ENCODE data around the gene CYP8B1.

The CYP8B1 gene

DNA sequence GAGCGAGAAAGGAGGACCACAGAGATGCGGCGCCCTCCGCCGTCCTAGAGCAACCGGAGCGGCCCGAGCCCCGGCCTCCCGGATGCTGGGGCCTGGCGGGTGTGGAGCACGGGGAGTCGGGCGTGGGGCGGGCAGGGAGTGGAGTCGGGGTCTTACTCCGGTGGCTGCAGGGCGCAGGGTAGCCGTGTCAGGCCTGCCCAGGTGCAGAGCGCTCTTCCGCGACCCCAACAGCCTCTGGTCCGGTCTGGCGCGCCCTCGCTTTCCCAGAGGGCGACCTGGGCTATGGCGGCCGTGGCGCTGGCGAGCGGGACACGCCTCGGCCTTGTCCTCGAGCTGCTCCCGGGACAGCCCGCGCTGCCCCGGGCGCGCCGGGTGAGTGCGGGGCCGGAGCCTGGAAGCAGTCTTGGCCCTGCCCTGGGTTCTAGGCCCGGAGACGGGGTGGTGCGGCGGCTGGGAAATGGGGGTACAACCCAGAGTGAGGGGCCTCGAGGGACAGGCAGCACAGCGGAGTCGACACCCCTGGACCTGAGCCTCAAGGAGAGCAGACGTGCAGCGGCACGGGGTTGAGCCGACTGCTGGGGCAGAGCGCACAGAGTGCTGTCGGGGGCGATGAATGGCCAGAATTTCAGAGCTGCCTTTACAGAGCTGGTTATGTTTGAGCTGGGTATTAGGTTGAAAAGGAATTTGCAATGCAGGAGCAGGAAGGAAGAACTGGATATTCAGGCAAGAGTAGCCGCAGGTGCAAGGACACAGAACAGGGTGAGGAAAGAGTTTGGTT lies 30.6 kb upstream of the CYP8B1 start, which contains the start of gene ZNF662:
Gene ZNF662 (plus strand): TSS at position 73 of the 778 bp plus-strand sequence. CDS start 1,973 bp downstream, outside the sequence.
- DNase-seq (ENCODE audit: low read depth) = no peak
- TF ChIP-seq, protein P1, sequence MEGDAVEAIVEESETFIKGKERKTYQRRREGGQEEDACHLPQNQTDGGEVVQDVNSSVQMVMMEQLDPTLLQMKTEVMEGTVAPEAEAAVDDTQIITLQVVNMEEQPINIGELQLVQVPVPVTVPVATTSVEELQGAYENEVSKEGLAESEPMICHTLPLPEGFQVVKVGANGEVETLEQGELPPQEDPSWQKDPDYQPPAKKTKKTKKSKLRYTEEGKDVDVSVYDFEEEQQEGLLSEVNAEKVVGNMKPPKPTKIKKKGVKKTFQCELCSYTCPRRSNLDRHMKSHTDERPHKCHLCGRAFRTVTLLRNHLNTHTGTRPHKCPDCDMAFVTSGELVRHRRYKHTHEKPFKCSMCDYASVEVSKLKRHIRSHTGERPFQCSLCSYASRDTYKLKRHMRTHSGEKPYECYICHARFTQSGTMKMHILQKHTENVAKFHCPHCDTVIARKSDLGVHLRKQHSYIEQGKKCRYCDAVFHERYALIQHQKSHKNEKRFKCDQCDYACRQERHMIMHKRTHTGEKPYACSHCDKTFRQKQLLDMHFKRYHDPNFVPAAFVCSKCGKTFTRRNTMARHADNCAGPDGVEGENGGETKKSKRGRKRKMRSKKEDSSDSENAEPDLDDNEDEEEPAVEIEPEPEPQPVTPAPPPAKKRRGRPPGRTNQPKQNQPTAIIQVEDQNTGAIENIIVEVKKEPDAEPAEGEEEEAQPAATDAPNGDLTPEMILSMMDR (IDR thresholded peaks at IDR 0.05; ENCODE audit: control insufficient read depth, insufficient read depth, low read depth, low read length, missing control alignments) = no peak
- peak within 1 kb of the TSS; percentile 53 for H3K4me3 ChIP-seq (ENCODE audit: control insufficient read depth, low read depth, low read length)

GRCh38 chr3:42905740-42906069 lies 30.0 kb upstream of the CYP8B1 start:
- peak overlapping the region; percentile 53 for H3K4me3 ChIP-seq (ENCODE audit: control insufficient read depth, low read depth, low read length)
- TF ChIP-seq, protein P1 (IDR thresholded peaks at IDR 0.05; ENCODE audit: control insufficient read depth, insufficient read depth, low read depth, low read length, missing control alignments) = no peak
- DNase-seq (ENCODE audit: low read depth) = no peak

- DNase-seq (ENCODE audit: low read depth) = no peak
- TF ChIP-seq, protein P1 (IDR thresholded peaks at IDR 0.05; ENCODE audit: control insufficient read depth, insufficient read depth, low read depth, low read length, missing control alignments) = no peak
Measured at GRCh38 chr3:42904076-42904475, 28.4 kb upstream of the CYP8B1 start.

DNA sequence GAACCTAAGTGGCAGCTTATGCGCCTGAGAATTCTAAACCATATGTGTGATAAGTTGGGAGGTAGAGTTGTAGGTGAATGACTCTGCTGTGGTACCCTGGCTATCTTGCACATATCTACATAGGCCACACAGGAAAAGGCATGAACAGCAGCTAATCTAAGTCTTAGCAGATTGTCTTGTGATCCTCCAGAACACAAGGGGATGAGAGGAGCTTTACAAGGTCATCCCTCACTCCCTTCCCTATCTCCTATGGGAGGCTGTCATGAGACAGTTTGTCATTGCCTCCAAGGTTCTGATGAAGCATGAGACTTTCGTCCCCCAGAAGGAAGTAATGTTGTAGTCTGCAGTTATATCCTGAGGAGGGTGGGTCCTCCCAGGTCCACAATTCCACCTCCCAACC lies 26.6 kb upstream of the CYP8B1 start:
- TF ChIP-seq, protein P1 (IDR thresholded peaks at IDR 0.05; ENCODE audit: control insufficient read depth, insufficient read depth, low read depth, low read length, missing control alignments) = no peak
- H3K4me3 ChIP-seq (ENCODE audit: control insufficient read depth, low read depth, low read length) = no peak overlapping the region
- no peak for DNase-seq (ENCODE audit: low read depth)

More at GRCh38 chr3:42904076-42904475, 28.4 kb upstream of the CYP8B1 start:
- no peak overlapping the region for H3K4me3 ChIP-seq (ENCODE audit: control insufficient read depth, low read depth, low read length)

- H3K4me3 ChIP-seq (ENCODE audit: control insufficient read depth, low read depth, low read length) = no peak overlapping the region
- no peak for DNase-seq (ENCODE audit: low read depth)
- TF ChIP-seq, protein P1 (IDR thresholded peaks at IDR 0.05; ENCODE audit: control insufficient read depth, insufficient read depth, low read depth, low read length, missing control alignments) = no peak
Measured at GRCh38 chr3:42901073-42901415, 25.4 kb upstream of the CYP8B1 start.

DNA sequence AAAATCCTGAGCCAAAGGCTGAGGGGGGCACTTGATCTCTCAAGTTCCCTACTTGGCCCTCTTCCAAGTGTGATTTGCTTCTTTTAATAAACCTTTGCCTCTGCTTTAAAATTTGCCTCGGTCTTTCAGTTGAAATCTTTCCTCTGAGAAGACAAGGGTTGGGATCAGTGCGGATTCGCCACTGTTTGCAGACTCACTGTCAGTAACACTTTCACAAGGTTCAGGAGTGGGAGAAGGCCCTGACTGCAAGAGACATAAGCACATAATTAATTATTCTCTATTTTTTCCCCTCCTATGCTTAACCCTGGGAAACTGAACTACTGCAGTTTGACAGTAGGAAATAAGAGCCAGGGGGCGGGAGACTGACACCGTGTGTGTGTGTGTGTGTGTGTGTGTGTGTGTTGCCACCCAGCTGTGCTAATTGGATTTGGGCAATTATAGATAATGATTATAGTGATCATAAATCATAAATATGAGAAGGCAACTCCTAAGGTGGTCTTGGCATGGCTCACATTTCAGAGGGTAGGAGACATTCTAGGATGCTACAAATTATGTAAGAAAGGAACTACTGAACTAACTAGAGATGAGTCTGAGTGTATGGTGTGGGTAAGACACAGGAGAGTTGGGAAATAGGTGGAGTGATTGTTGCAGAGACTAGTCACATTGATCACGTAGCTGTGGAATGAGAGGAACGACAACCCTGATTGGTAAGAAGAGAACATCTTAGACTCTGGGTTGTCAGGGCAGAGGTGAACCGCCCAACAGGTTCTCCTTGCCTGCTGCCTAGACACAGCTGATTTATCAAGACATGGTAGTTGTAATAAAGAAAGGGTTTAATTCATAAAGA lies 24.8 kb upstream of the CYP8B1 start:
- no peak overlapping the region for H3K4me3 ChIP-seq (ENCODE audit: control insufficient read depth, low read depth, low read length)
- DNase-seq (ENCODE audit: low read depth) = no peak
- TF ChIP-seq, protein P1 (IDR thresholded peaks at IDR 0.05; ENCODE audit: control insufficient read depth, insufficient read depth, low read depth, low read length, missing control alignments) = no peak

Measured in AG09309 (cell line).